Purkinje cell (primary cell): ENCODE measurements around the gene TOMM22. TPM values are rescaled to one million over a fixed set of nuclear protein-coding genes. Genes with fewer than 3 reads are reported as not detected.

ENCODE experiments used
- polyA plus RNA-seq: library from polyadenylated mRNA; unstranded; fragments of >200 nt; fragmentation: Nextera tagmentation; gene quantifications from 2 replicates; pipeline ENCODE4 v1.2.1, GENCODE V29; 2014

TOMM22 gene
- polyA plus RNA-seq = 90.9 and 96.0 TPM in 2 replicates

GRCh38 chr22:38681582-38682335 lies at the start of gene TOMM22:
Gene TOMM22 (plus strand): TSS chr22:38681957. CDS start chr22:38681979, 22 bp downstream.

DNA sequence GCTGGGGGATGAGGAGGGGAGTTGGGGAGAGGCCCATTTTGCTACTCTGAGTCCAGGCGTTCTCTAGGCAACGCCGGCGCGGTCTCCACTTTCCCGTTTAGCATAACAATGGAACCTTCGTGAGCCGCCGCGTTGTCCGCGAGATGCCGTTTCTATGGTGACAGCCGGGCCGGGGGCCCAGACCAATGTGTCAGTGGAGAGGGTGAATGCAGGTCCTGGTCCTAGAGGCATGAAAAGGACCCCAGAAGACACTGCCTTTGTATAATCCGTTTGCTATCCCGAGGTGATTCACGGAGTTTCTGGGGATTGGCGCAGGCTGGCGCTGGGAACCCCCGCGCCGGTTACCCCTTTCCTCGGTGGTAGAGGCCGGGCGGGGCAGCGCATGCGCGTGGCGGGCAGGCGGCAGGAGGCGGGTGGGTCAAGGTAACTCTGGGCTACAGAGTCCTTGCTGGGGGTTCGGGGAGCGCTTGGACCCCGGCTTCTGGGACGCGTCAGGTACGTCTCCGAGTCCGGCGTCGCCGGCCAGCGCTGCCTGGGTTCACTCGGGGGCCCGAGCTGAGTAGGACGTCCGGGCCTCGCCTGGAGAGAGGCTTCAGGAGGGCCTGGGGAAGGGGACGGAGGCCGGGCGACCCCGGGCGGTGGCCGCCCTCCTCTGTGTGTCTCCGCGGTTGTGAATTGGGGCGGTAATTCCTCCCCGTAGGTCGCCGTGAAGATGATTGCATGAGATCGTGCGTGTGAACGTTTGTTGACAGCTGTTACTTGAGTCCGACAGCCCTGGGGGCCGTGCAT lies 25.3 kb upstream of the TOMM22 start, which contains the start of the genes CBY1 and FAM227A:
Gene CBY1 (plus strand): TSS at position 383 of the 789 bp plus-strand sequence. CDS start 11,417 bp downstream, outside the sequence.
Gene FAM227A (minus strand): TSS at position 137 of the 789 bp plus-strand sequence. CDS start 6,224 bp downstream, outside the sequence.

GRCh38 chr22:38700789-38701628 lies 19.3 kb downstream of the TOMM22 start, which contains the start of gene JOSD1:
Gene JOSD1 (minus strand): TSS chr22:38700943. CDS start chr22:38699987, 956 bp downstream.

GRCh38 chr22:38705235-38706100 lies 23.7 kb downstream of the TOMM22 start, which contains the start of gene GTPBP1:
Gene GTPBP1 (plus strand): TSS chr22:38705944. CDS start chr22:38705956, 12 bp downstream.

Other genes with a start within 250 kb of the TOMM22 start
- not detected in 2 replicates for gene KCNJ4, start 226.8 kb upstream of the TOMM22 start, polyA plus RNA-seq
- gene KDELR3, start 213.9 kb upstream of the TOMM22 start, polyA plus RNA-seq = 0.45 and 0.77 TPM in 2 replicates
- 49.6 and 55.8 TPM in 2 replicates for gene DDX17, start 175.6 kb upstream of the TOMM22 start, polyA plus RNA-seq
- gene DMC1, start 111.8 kb upstream of the TOMM22 start, polyA plus RNA-seq = 0.23 TPM in 1 of 2 replicates, not detected in the other
- gene FAM227A, start 25.6 kb upstream of the TOMM22 start, polyA plus RNA-seq = 0.07 and 0.93 TPM in 2 replicates
- gene CBY1, start 25.3 kb upstream of the TOMM22 start, polyA plus RNA-seq = 25.2 and 30.7 TPM in 2 replicates
- 2.6 and 6.2 TPM in 2 replicates for gene JOSD1, start 19.0 kb downstream of the TOMM22 start, polyA plus RNA-seq
- 0.63 and 1.3 TPM in 2 replicates for gene GTPBP1, start 24.0 kb downstream of the TOMM22 start, polyA plus RNA-seq
- gene SUN2, start 74.0 kb downstream of the TOMM22 start, polyA plus RNA-seq = 0.22 and 0.24 TPM in 2 replicates
- gene DNAL4, start 112.2 kb downstream of the TOMM22 start, polyA plus RNA-seq = 5.3 and 6.1 TPM in 2 replicates
- gene NPTXR, start 162.1 kb downstream of the TOMM22 start, polyA plus RNA-seq = 6.8 and 9.8 TPM in 2 replicates
- 1.7 and 7.9 TPM in 2 replicates for gene CBX6, start 190.3 kb downstream of the TOMM22 start, polyA plus RNA-seq